Liver (tissue), 9 donors: Measurements from ENCODE around the gene RERE. TPM values are rescaled to one million over a fixed set of nuclear protein-coding genes. Genes with fewer than 3 reads are reported as not detected.

Source experiments
- DNase-seq: peaks from one replicate; pipeline ENCODE4 v3.0.0-alpha.2; 2017; ENCODE audit warnings: low spot score
- H3K27ac ChIP-seq, 2 donors: one replicate each; pipeline ENCODE4 v1.7.0; 2013; ENCODE audit warnings: inconsistent platforms in 2 of 2, low read length in 2 of 2, control low read depth in 1 of 2, low read depth in 1 of 2, mild to moderate bottlenecking in 1 of 2
- H3K27me3 ChIP-seq, 4 donors: one replicate each; pipeline versions ENCODE4 v1.6.1 to v1.7.0; 2013; ENCODE audit warnings: low read length in 3 of 4, inconsistent platforms in 1 of 4, mild to moderate bottlenecking in 1 of 4, moderate library complexity in 1 of 4; ENCODE audit not compliant: control insufficient read depth in 4 of 4, insufficient read depth in 4 of 4
- H3K36me3 ChIP-seq, 4 donors: one replicate each; pipeline versions ENCODE4 v1.6.1 to v1.7.0; 2013; ENCODE audit warnings: low read length in 3 of 4, mild to moderate bottlenecking in 3 of 4, low read depth in 1 of 4, moderate library complexity in 1 of 4; ENCODE audit not compliant: control insufficient read depth in 4 of 4, insufficient read depth in 3 of 4
- H3K4me1 ChIP-seq, 4 donors: one replicate each; pipeline versions ENCODE4 v1.6.1 to v1.7.0; 2013; ENCODE audit warnings: low read length in 3 of 4, mild to moderate bottlenecking in 3 of 4, moderate library complexity in 1 of 4; ENCODE audit not compliant: control insufficient read depth in 4 of 4, insufficient read depth in 4 of 4
- H3K4me3 ChIP-seq, 3 donors: one replicate each; pipeline versions ENCODE4 v1.6.1 to v1.7.0; 2013; ENCODE audit warnings: low read length in 3 of 3, control low read depth in 1 of 3, low read depth in 1 of 3, mild to moderate bottlenecking in 1 of 3
- H3K9ac ChIP-seq, 2 donors: one replicate each; pipeline ENCODE4 v1.7.0; 2013; ENCODE audit warnings: low read length in 2 of 2, mild to moderate bottlenecking in 2 of 2, moderate library complexity in 2 of 2, control low read depth in 1 of 2, low read depth in 1 of 2
- H3K9me3 ChIP-seq, 4 donors: one replicate each; pipeline versions ENCODE4 v1.6.1 to v1.7.0; 2013; ENCODE audit warnings: low read length in 3 of 4; ENCODE audit not compliant: control insufficient read depth in 4 of 4
- EGR1 ChIP-seq, 2 donors: IDR thresholded peaks; 2 replicates each; pipeline ENCODE4 v1.6.1; 2016 to 2018; ENCODE audit warnings: antibody characterized with exemption in 2 of 2, low read depth in 2 of 2
- GABPA ChIP-seq, 2 donors: IDR thresholded peaks in 1 of 2; conservative IDR thresholded peaks in 1 of 2; 2 replicates each; pipeline ENCODE4 v1.6.1; 2016; ENCODE audit warnings: antibody characterized with exemption in 2 of 2, mild to moderate bottlenecking in 1 of 2, moderate library complexity in 1 of 2
- HNF4G ChIP-seq: IDR thresholded peaks from 2 replicates; pipeline ENCODE4 v1.6.1; 2016; ENCODE audit warnings: antibody characterized with exemption
- JUND ChIP-seq, 2 donors: IDR thresholded peaks; 2 replicates each; pipeline ENCODE4 v1.6.1; 2016; ENCODE audit warnings: antibody characterized with exemption in 2 of 2
- NR2F2 ChIP-seq: IDR thresholded peaks from 2 replicates; pipeline ENCODE4 v1.6.1; 2016; ENCODE audit warnings: antibody characterized with exemption
- RAD21 ChIP-seq, 2 donors: IDR thresholded peaks; 2 replicates each; pipeline ENCODE4 v1.6.1; 2016; ENCODE audit warnings: antibody characterized with exemption in 2 of 2, mild to moderate bottlenecking in 2 of 2
- RXRA ChIP-seq, 2 donors: IDR thresholded peaks; 2 replicates each; pipeline ENCODE4 v1.6.1; 2017 to 2018; ENCODE audit warnings: antibody characterized with exemption in 2 of 2, mild to moderate bottlenecking in 1 of 2
- SP1 ChIP-seq: IDR thresholded peaks from 2 replicates; pipeline ENCODE4 v1.6.1; 2018; ENCODE audit warnings: antibody characterized with exemption, mild to moderate bottlenecking
- TAF1 ChIP-seq: conservative IDR thresholded peaks from 2 replicates; pipeline ENCODE4 v1.6.1; 2016; ENCODE audit warnings: antibody characterized with exemption, mild to moderate bottlenecking
- YY1 ChIP-seq: IDR thresholded peaks from 2 replicates; pipeline ENCODE4 v1.6.1; 2016; ENCODE audit warnings: antibody characterized with exemption, mild to moderate bottlenecking
- WGBS: extraction: QIAGEN DNeasy Blood & Tissue Kit; methylation state at CpG from one replicate; pipeline ENCODE4 v1.1.7; 2013; 5-methylcytosine and 5-hydroxymethylcytosine counted together
- polyA plus RNA-seq, 2 donors: library from polyadenylated mRNA; stranded (reverse) in 1 of 2; unstranded in 1 of 2; fragments of 200-250 nt in 1 of 2; fragments of >200 nt in 1 of 2; fragmentation: Nextera tagmentation in 1 of 2; extraction: Ambion mirVana in 1 of 2; gene quantifications; one replicate each; pipeline versions ENCODE4 v1.2.1 to v1.2.3, GENCODE V29; 2013 to 2015
- total RNA-seq, 2 donors: library from RNA; depleted of rRNA; stranded (reverse); fragments of >200 nt; gene quantifications; one replicate each; pipeline ENCODE4 v1.2.3, GENCODE V29; 2014
- TF ChIP-seq, protein P1 (sequence below): IDR thresholded peaks from 2 replicates; pipeline ENCODE4 v1.6.1; 2016; ENCODE audit warnings: antibody characterized with exemption
- TF ChIP-seq, protein P2 (sequence below): fragments of 150-350 bp; IDR thresholded peaks from 2 replicates; pipeline ENCODE4 v1.5.1; 2017; ENCODE audit warnings: improper control_type of control experiment, low read depth, low read length; ENCODE audit not compliant: missing input control
- TF ChIP-seq, protein P3 (sequence below): IDR thresholded peaks from 2 replicates; pipeline ENCODE4 v1.6.1; 2016; ENCODE audit warnings: antibody characterized with exemption
- TF ChIP-seq, protein P4 (sequence below): IDR thresholded peaks from 2 replicates; pipeline ENCODE4 v1.6.1; 2016; ENCODE audit warnings: antibody characterized with exemption, mild to moderate bottlenecking
- donor health status: healthy.
- donor health status: healthy.
- donor health status: healthy.
- donor health status: healthy.
- donor health status: healthy.

Gene RERE
- total and polyA plus RNA-seq, 4 donors: 9.8 to 49.1 (median 24.8) TPM

DNA sequence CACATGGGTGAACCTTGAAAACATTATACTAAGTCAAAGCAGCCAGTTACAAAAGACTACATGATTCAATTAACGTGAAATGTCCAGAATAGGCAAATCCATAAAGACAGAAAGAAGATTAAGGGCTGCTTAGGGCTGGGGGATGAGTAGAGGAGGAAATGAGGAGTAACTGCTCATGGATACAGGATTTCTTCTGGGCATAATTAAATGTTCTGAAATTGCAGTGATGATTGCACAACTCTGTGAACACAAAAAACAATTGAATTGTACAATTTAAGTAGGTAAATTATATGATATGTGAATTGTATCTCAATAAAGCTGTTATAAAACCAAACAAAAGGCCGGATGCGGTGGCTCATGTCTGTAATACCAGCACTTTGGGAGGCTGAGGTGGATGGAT, 52.2 kb downstream of the RERE start:
- no peaks in the 10 kb centered on the region for H3K27me3 ChIP-seq
- TF ChIP-seq TAF1 (no peak), JUND (IDR thresholded peaks at IDR 0.05) (no peak), YY1 (no peak), EGR1 (IDR thresholded peaks at IDR 0.05; ENCODE audit: low read depth in 2 of 2) (no peak), RXRA (IDR thresholded peaks at IDR 0.05) (no peak), NR2F2 (no peak), GABPA (IDR thresholded peaks at IDR 0.05 in 1 of 2, conservative IDR thresholded peaks at IDR 0.05 in 1 of 2) (no peak), SP1 (no peak), RAD21 (IDR thresholded peaks at IDR 0.05) (no peak), HNF4G (no peak)
- TF ChIP-seq, protein P1, sequence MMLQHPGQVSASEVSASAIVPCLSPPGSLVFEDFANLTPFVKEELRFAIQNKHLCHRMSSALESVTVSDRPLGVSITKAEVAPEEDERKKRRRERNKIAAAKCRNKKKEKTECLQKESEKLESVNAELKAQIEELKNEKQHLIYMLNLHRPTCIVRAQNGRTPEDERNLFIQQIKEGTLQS: no peak
- TF ChIP-seq, protein P2, sequence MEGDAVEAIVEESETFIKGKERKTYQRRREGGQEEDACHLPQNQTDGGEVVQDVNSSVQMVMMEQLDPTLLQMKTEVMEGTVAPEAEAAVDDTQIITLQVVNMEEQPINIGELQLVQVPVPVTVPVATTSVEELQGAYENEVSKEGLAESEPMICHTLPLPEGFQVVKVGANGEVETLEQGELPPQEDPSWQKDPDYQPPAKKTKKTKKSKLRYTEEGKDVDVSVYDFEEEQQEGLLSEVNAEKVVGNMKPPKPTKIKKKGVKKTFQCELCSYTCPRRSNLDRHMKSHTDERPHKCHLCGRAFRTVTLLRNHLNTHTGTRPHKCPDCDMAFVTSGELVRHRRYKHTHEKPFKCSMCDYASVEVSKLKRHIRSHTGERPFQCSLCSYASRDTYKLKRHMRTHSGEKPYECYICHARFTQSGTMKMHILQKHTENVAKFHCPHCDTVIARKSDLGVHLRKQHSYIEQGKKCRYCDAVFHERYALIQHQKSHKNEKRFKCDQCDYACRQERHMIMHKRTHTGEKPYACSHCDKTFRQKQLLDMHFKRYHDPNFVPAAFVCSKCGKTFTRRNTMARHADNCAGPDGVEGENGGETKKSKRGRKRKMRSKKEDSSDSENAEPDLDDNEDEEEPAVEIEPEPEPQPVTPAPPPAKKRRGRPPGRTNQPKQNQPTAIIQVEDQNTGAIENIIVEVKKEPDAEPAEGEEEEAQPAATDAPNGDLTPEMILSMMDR: no peak
- TF ChIP-seq, protein P3, sequence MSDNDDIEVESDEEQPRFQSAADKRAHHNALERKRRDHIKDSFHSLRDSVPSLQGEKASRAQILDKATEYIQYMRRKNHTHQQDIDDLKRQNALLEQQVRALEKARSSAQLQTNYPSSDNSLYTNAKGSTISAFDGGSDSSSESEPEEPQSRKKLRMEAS: no peak
- H3K27ac ChIP-seq: no peak overlapping the region
- H3K4me3 ChIP-seq: no peak overlapping the region
- no peaks in the 10 kb centered on the region for H3K9me3 ChIP-seq
- DNase-seq: no peak
- H3K4me1 ChIP-seq: peaks cover 0 to 3% (median under 1%) of the 10 kb centered on the region in 4 donors
- H3K9ac ChIP-seq: no peak overlapping the region
- H3K36me3 ChIP-seq: peaks cover 0 to 1% (median 0%) of the 10 kb centered on the region in 4 donors
- WGBS: 86% methylated on average over 3 of the region's 3 CpGs

DNA sequence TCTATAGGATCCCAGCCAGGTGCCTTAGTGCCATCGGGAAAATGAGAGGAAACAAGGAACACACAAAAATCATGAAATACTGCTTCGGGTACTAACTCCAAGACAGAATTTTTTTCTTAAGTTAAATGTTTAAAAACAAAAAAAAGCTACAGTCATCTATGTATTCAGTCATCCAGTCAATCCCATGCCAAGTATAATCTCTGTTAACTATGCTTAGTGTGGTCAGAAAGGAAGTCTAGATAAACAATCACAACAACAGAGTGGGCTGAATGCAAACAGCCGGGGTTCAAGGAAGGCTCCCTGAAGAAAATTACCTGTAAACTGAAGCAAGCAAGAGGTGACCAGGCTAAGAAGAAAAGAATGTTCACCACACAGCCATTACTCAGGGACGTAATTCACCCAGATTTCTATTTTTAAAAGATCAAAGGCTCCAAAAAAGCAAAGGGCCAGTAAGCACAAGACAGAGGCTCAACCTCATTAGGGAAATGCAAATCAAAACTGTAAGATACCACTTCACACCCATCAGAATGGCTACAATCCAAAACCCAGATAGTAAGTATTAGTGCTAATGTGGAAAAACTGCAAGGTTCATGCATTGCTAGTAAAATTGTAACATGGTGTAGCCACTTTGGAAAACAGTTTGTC, 53.0 kb downstream of the RERE start:
- 77% methylated on average over 4 of the region's 4 CpGs for WGBS

More for the DNA sequence above, 53.0 kb downstream of the RERE start:
- peaks cover 0 to 3% (median under 1%) of the 10 kb centered on the region in 4 donors for H3K4me1 ChIP-seq
- no peaks in the 10 kb centered on the region for H3K27me3 ChIP-seq
- TF ChIP-seq, protein P4, sequence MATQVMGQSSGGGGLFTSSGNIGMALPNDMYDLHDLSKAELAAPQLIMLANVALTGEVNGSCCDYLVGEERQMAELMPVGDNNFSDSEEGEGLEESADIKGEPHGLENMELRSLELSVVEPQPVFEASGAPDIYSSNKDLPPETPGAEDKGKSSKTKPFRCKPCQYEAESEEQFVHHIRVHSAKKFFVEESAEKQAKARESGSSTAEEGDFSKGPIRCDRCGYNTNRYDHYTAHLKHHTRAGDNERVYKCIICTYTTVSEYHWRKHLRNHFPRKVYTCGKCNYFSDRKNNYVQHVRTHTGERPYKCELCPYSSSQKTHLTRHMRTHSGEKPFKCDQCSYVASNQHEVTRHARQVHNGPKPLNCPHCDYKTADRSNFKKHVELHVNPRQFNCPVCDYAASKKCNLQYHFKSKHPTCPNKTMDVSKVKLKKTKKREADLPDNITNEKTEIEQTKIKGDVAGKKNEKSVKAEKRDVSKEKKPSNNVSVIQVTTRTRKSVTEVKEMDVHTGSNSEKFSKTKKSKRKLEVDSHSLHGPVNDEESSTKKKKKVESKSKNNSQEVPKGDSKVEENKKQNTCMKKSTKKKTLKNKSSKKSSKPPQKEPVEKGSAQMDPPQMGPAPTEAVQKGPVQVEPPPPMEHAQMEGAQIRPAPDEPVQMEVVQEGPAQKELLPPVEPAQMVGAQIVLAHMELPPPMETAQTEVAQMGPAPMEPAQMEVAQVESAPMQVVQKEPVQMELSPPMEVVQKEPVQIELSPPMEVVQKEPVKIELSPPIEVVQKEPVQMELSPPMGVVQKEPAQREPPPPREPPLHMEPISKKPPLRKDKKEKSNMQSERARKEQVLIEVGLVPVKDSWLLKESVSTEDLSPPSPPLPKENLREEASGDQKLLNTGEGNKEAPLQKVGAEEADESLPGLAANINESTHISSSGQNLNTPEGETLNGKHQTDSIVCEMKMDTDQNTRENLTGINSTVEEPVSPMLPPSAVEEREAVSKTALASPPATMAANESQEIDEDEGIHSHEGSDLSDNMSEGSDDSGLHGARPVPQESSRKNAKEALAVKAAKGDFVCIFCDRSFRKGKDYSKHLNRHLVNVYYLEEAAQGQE: no peak
- no peak overlapping the region for H3K27ac ChIP-seq
- DNase-seq: no peak
- H3K9ac ChIP-seq: no peak overlapping the region
- no peaks in the 10 kb centered on the region for H3K9me3 ChIP-seq
- H3K36me3 ChIP-seq: peaks cover 0 to 1% (median 0%) of the 10 kb centered on the region in 4 donors
- H3K4me3 ChIP-seq: no peak overlapping the region
